B cell (primary cell): Measurements from ENCODE around the gene OFD1.
"Not testable (repeated sequence)": the region's sequence is repeated elsewhere in the genome, so short reads cannot be mapped to it uniquely, and the experiment has no call there.

ENCODE experiments used
- CTCF ChIP-seq: fragments of 200-600 bp; IDR thresholded peaks from one replicate; pipeline ENCODE4 v1.8.0; 2022; ENCODE audit warnings: antibody characterized with exemption, mild to moderate bottlenecking
- EZH2 ChIP-seq: IDR thresholded peaks from 2 replicates; pipeline ENCODE4 v1.6.1; 2012; ENCODE audit warnings: borderline replicate concordance, low read depth, mild to moderate bottlenecking, moderate library complexity, low read length; ENCODE audit not compliant: insufficient read depth, poor library complexity, severe bottlenecking

GRCh38 chrX:13726583-13726982 lies 8.0 kb upstream of the OFD1 start:
- TF ChIP-seq EZH2, CTCF: not testable (repeated sequence)
